ENCODE results near the gene HEXB. TPM values are rescaled to one million over a fixed set of nuclear protein-coding genes. Genes with fewer than 3 reads are reported as not detected.

The HEXB gene
- total RNA-seq, 1 experiment from 2014 or later = 248 TPM

- no TSS peak for BruUV-seq (replicated peaks)
Observed at GRCh38 chr5:74649421-74649973, 35.5 kb upstream of the HEXB start.

GRCh38 chr5:74651710-74652109, 33.3 kb upstream of the HEXB start:
- Histone ChIP-seq H3K4me1 (ENCODE audit: control insufficient read depth, insufficient read depth, low read length) (peaks cover 4% of the 10 kb centered on the region; the same call in 1 of the 2 replicates), H3K36me3 (ENCODE audit: control insufficient read depth, insufficient read depth, low read length) (no peaks in the 10 kb centered on the region), H3K27ac (ENCODE audit: low read length) (no peak overlapping the region), H3K4me3 (ENCODE audit: low read depth in 2 of 2, low read length in 2 of 2) (no peak overlapping the region), H3K9me3 (ENCODE audit: control insufficient read depth, insufficient read depth, low read depth, low read length) (no peaks in the 10 kb centered on the region), H3K27me3 (ENCODE audit: control insufficient read depth, insufficient read depth, low read length) (no peaks in the 10 kb centered on the region)
- in situ Hi-C loops (cut with HindIII; ENCODE audit: low pct_unique_long_range_greater_than_20kb, low sequenced_read_pairs) = no loop called here
- ChIA-PET CTCF (no interaction called here), POLR2A (no interaction called here)
- DNase-seq (ENCODE audit: low read depth, low spot score) (no peak), ATAC-seq (no peak)
- intact Hi-C loops (cut with micrococcal nuclease; ENCODE audit: unreplicated experiment) = no loop called here
- TF ChIP-seq CTCF (IDR thresholded peaks at IDR 0.05) = no peak
- TF ChIP-seq REST (IDR thresholded peaks at IDR 0.05; ENCODE audit: insufficient read depth in 1 of 2, low read depth in 2 of 2, low read length in 1 of 2) = no peak
- TF ChIP-seq SIN3A (IDR thresholded peaks at IDR 0.05; ENCODE audit: borderline replicate concordance, insufficient read depth, low read depth, low read length) = no peak
- no peak for TF ChIP-seq POLR2AphosphoS5 (IDR thresholded peaks at IDR 0.05; ENCODE audit: low read depth, low read length)
- no peak for TF ChIP-seq TCF7L2 (IDR thresholded peaks at IDR 0.05; ENCODE audit: low read depth, low read length)
- no TSS peak for BruUV-seq (replicated peaks)

More at GRCh38 chr5:74649421-74649973, 35.5 kb upstream of the HEXB start:
- Histone ChIP-seq H3K27me3 (ENCODE audit: control insufficient read depth, insufficient read depth, low read length) (no peaks in the 10 kb centered on the region), H3K9me3 (ENCODE audit: control insufficient read depth, insufficient read depth, low read depth, low read length) (no peaks in the 10 kb centered on the region), H3K27ac (ENCODE audit: low read length) (no peak overlapping the region), H3K36me3 (ENCODE audit: control insufficient read depth, insufficient read depth, low read length) (no peaks in the 10 kb centered on the region), H3K4me3 (ENCODE audit: low read depth in 2 of 2, low read length in 2 of 2) (no peak overlapping the region), H3K4me1 (ENCODE audit: control insufficient read depth, insufficient read depth, low read length) (peaks cover 4% of the 10 kb centered on the region; the same call in 1 of the 2 replicates)
- in situ Hi-C loops (cut with HindIII; ENCODE audit: low pct_unique_long_range_greater_than_20kb, low sequenced_read_pairs) (no loop called here), intact Hi-C loops (cut with micrococcal nuclease; ENCODE audit: unreplicated experiment) (loop anchor here (2.0 to 10.0 kb wide), 4 partner anchors 255 to 1055 kb away; no protein-coding TSS in a partner anchor)
- POLR2A ChIA-PET = no interaction called here
- TF ChIP-seq TCF7L2 (IDR thresholded peaks at IDR 0.05; ENCODE audit: low read depth, low read length) = no peak
- no peak for TF ChIP-seq CTCF (IDR thresholded peaks at IDR 0.05)
- no peak for TF ChIP-seq POLR2AphosphoS5 (IDR thresholded peaks at IDR 0.05; ENCODE audit: low read depth, low read length)
- TF ChIP-seq SIN3A (IDR thresholded peaks at IDR 0.05; ENCODE audit: borderline replicate concordance, insufficient read depth, low read depth, low read length) = no peak
- TF ChIP-seq REST (IDR thresholded peaks at IDR 0.05; ENCODE audit: insufficient read depth in 1 of 2, low read depth in 2 of 2, low read length in 1 of 2) = no peak
- CTCF ChIA-PET = interaction anchor here (0.7 kb wide), 1 partner anchor 752 kb away, joined by 3 read pairs; no protein-coding TSS in a partner anchor
- DNase-seq (ENCODE audit: low read depth, low spot score) (no peak), ATAC-seq (no peak)

All from Panc1 (cell line).